Measurements from ENCODE around the gene ATP5F1A.

ATP5F1A gene

DNA sequence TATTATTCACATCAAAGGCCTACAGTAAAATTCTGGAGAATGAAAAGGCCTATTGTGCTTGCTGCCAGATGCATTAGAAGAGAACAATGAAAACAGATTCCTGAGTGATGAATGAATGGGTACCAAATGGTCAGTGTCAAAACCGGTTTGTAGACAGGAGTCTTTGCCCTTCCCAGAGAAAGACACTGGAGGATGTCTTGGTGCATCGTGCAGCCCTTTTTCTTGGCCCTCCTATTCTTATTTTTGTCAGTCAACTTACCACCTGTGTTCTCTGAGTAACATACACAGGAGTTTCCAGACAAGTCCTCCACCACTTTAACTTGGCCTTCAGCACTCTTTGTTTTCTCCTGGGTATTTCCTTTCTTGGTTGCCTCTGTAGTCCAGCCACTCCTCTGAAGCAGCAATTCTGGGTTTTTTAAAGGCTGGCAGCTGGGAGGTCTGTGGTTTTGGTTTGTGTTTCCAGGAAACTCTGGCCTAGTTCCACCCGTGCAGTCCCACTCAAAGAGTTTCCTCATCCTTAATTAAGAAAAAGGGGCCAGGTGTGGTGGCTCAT is 55.4 kb downstream of the ATP5F1A start:
- peak in 1 of 2 donors; percentile 16 for DNase-seq

DNA sequence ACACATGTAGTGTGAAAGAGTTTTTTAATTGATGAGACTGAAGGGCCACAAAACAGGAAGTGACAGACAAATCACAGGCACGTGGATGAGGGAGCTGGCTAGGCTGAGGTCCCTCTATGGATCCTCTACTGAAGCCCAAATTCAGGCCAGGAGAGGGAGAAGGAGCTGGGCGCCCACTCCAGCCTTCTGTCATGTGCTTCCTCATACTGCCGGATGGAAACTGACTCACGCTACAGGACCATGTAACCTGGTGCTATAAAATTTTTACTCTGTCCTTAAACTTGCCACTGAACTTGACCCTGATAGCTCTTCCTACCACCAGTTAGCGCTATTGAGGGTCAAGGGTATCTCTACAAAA is 57.4 kb downstream of the ATP5F1A start:
- peak in 1 of 2 donors; percentile 9 for DNase-seq

DNA sequence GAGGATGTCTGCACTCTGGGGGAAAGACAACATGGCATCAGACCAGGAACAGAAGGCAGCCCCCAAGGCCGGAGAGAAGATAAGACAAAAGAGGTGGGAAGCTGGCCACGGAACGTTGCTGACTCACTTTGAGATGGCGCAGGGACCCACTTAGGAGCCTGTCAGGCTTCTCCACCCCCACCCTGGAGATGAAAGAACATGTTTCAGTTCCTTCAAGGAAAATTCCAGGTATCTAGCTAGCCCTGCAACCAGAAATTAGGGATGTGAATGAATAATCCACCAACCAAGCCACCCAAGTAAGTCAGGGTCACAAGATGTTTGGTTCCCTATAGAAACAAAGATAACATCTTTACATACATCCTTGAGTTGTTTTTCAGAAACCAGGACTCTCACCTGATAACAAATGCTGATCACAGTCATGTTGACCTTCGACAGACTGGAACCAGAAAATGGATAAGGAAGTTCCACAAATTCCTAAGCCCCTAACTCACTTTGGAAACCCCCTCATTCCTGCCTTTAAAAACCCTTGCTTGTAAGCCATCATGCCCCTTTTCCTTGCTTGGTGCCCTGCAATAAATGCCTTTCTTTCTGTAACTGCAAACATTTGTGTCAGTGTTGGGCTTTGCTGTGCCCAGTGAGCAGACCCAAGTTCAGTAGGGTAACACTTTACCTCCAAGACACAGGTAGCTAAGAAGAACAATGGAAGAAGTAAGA is 57.9 kb downstream of the ATP5F1A start:
- no peak for DNase-seq

- DNase-seq, result no peak
Measured at GRCh38 chr18:46037512-46038305, 60.4 kb downstream of the ATP5F1A start.

GRCh38 chr18:46035696-46036680 is 62.1 kb downstream of the ATP5F1A start:
- DNase-seq, result no peak

DNA sequence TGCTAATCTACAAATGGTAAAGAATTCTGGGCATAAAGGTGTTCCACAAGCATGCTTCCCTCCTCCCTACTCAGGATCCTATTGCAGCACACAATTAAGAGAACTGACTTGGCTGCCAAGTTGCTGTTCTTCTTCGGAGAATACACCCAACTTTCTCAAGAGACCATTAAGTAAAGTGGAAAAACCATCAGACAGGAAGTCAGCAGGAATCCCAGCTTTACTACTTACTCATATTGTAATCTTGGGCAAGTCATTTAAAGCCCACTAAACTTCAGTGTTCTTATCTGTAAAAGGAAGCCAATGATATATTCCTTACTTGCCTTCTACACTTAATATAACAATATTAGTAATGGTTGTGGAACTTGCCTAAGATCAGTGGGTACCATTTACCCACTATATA is 63.9 kb downstream of the ATP5F1A start:
- no peak for DNase-seq

- DNase-seq, result no peak
Measured at GRCh38 chr18:46031741-46032140, 66.4 kb downstream of the ATP5F1A start.
